H1 (cell line): ENCODE measurements around the gene HERC3. TPM values are rescaled to one million over a fixed set of nuclear protein-coding genes. Genes with fewer than 3 reads are reported as not detected.

Experiments
- POLR2A ChIP-seq, 2 experiments: IDR thresholded peaks; 1 replicate in 1 of 2; 2 replicates in 1 of 2; pipeline ENCODE4 v1.6.1; 2011; ENCODE audit warnings: low read depth in 2 of 2, low read length in 2 of 2, mild to moderate bottlenecking in 2 of 2; ENCODE audit errors: control extremely low read depth in 1 of 2
- POLR2AphosphoS5 ChIP-seq: IDR thresholded peaks from 2 replicates; pipeline ENCODE4 v1.6.1; 2011; ENCODE audit warnings: low read depth, low read length
- SIRT6 ChIP-seq: IDR thresholded peaks from one replicate; pipeline ENCODE4 v1.7.1; 2012; ENCODE audit warnings: low read length, inconsistent platforms
- polyA plus RNA-seq, 7 experiments: library from polyadenylated mRNA; depleted of rRNA in 3 of 7; stranded (reverse) in 5 of 7; unstranded in 2 of 7; fragments of >200 nt in 5 of 7; fragments of 200-250 nt in 2 of 7; gene quantifications; 1 replicate in 5 of 7; 2 replicates in 1 of 7; 4 replicates in 1 of 7; pipeline versions ENCODE4 v1.2.1 to v1.2.3, GENCODE V29; 2011 to 2013; ENCODE audit warnings: missing spikeins in 2 of 7, mixed read lengths in 2 of 7
- total RNA-seq: library from RNA; stranded (reverse); fragmentation: NEBNext Ultra II Directional; extraction: Animal tissue kit (Norgen Biotek cat#: 25700); gene quantifications from 2 replicates; pipeline ENCODE4 v1.2.1, GENCODE V29; 2021

The HERC3 gene
- total and polyA plus RNA-seq, 2 of the 8 experiments (the other 6 are each of a cell fraction or from before 2014, with no cell fraction given), result 1.4 to 5.7 TPM

GRCh38 chr4:88705223-88705622, 112.9 kb downstream of the HERC3 start (continued):
- TF ChIP-seq POLR2A (IDR thresholded peaks at IDR 0.05; ENCODE audit: control extremely low read depth in 1 of 2, low read depth in 2 of 2, low read length in 2 of 2), result no peak
- TF ChIP-seq SIRT6, result no peak
- TF ChIP-seq POLR2AphosphoS5, result no peak
